Measurements from ENCODE around the gene KRT76.

KRT76 gene

DNA sequence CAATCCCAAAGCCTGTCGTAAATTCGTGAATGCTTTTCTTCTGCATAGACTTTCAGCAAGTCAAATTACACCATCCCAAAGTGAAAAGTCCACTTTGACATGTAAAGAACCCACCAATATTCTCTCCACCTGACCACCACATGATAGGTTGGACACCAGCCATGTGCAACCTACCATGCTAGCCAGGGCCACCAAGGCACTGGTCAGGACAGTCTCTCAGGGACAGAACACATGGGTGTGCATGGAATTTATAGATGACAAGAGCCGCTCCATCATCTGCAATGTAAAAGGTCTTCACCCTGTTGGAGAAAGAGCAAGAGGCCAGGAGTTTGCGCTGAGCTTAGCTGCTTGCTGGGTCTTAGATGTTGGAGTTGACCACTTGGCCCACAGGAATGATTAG is 5.4 kb upstream of the KRT76 start:
- peaks cover 90% of the 10 kb centered on the region for H3K27me3 ChIP-seq (ENCODE audit: insufficient read depth, low read depth, severe bottlenecking)
- H3K27ac ChIP-seq, result no peak overlapping the region

DNA sequence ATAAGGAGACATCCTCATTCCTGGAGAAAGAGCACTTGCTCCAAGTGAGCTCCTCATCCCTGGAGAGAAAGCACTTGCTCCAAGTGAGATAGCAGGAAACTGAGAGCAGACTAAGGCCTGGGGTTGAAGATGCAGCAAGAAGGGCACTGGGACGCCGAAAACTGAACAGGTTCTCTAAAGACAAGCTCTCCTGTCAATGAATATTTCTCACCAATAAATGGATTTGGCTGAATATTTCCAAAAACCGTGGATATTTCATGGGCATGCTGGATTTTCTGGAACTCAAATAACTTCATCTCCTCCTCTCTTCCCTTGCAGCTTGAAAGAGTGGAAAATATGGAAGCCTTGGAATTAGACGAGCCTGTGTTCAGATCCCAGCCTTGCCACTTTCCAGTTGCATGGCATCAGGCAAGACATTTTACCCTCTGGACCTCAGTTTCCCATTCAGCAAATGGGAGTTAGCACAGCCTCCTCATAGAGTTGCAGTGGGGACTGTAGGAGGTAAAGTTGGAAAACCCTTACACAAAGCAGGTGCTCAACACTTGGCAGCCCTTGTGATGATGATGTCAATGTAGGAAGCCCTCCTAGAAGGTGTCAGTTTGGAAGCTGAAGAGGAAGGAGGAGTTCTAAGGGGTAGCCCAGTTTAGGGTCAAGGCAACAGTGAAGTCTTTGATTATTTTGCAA is 4.4 kb upstream of the KRT76 start:
- no peak for DNase-seq
- Histone ChIP-seq H3K9me3 (ENCODE audit: severe bottlenecking) (no peaks in the 10 kb centered on the region), H3K36me3 (no peaks in the 10 kb centered on the region), H3K27ac (no peak overlapping the region), H3K4me3 (ENCODE audit: low read depth, low read length) (no peak overlapping the region), H3K27me3 (ENCODE audit: insufficient read depth, low read depth, severe bottlenecking) (peaks cover 88% of the 10 kb centered on the region)
- TF ChIP-seq CTCF (IDR thresholded peaks at IDR 0.05; ENCODE audit: low read depth, low read length), result no peak

More for the DNA sequence above, 5.4 kb upstream of the KRT76 start:
- no peak for DNase-seq
- H3K9me3 ChIP-seq (ENCODE audit: severe bottlenecking), result no peaks in the 10 kb centered on the region
- no peak for TF ChIP-seq CTCF (IDR thresholded peaks at IDR 0.05; ENCODE audit: low read depth, low read length)
- H3K36me3 ChIP-seq, result no peaks in the 10 kb centered on the region
- H3K4me3 ChIP-seq (ENCODE audit: low read depth, low read length), result no peak overlapping the region

DNA sequence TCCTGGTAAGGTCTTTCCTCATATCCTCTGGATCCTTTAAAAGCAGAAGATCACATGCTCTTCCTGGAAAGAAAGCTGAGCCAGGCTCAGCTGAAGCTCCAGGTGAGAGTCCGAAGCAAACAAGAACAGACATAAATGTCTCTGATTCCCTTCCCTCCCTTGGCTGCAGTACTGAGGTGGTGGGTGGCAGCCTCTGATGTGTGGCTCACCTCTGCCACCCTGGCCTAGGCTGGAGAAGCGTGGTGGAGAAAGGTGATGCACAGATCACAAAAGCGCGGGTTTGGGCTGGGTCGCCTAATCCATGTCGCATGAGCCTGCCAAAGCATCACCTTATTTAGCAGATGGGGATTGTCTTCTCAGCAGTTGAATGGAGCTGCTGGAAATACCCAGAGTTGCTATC is 2.8 kb upstream of the KRT76 start:
- Histone ChIP-seq H3K9me3 (ENCODE audit: severe bottlenecking) (no peaks in the 10 kb centered on the region), H3K4me3 (ENCODE audit: low read depth, low read length) (no peak overlapping the region), H3K27ac (no peak overlapping the region), H3K27me3 (ENCODE audit: insufficient read depth, low read depth, severe bottlenecking) (peaks cover 89% of the 10 kb centered on the region), H3K36me3 (no peaks in the 10 kb centered on the region)
- DNase-seq, result no peak
- no peak for TF ChIP-seq CTCF (IDR thresholded peaks at IDR 0.05; ENCODE audit: low read depth, low read length)

DNA sequence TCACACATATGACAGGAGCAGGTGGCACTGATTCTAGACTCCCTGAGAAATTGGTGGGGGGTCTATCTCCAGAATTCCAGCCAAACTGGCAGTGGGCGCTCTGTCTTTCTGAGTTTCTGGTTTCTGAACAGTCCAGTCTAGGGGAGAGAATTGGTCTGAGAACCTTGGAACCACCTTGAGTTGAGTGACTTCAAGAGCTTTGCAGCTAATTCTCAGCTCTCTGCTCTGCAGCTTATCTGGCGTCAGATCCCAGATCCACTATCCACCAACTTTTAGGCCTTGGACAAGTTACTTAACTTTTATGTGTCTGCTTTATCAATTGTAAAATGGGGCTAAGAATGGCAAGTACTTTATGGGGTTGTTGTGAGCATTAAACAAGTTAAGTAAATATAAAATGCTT is 1.7 kb upstream of the KRT76 start:
- no peaks in the 10 kb centered on the region for H3K9me3 ChIP-seq (ENCODE audit: severe bottlenecking)
- no peak for TF ChIP-seq CTCF (IDR thresholded peaks at IDR 0.05; ENCODE audit: low read depth, low read length)
- no peaks in the 10 kb centered on the region for H3K36me3 ChIP-seq
- H3K4me3 ChIP-seq (ENCODE audit: low read depth, low read length), result no peak overlapping the region
- H3K27ac ChIP-seq, result no peak overlapping the region
- DNase-seq, result no peak
- H3K27me3 ChIP-seq (ENCODE audit: insufficient read depth, low read depth, severe bottlenecking), result peaks cover 91% of the 10 kb centered on the region

GRCh38 chr12:52777566-52777965 is 421 bp upstream of the KRT76 start:
- no peak for DNase-seq
- Histone ChIP-seq H3K36me3 (no peaks in the 10 kb centered on the region), H3K27ac (no peak overlapping the region), H3K27me3 (ENCODE audit: insufficient read depth, low read depth, severe bottlenecking) (peaks cover 93% of the 10 kb centered on the region), H3K9me3 (ENCODE audit: severe bottlenecking) (no peaks in the 10 kb centered on the region), H3K4me3 (ENCODE audit: low read depth, low read length) (no peak overlapping the region)
- no peak for TF ChIP-seq CTCF (IDR thresholded peaks at IDR 0.05; ENCODE audit: low read depth, low read length)

GRCh38 chr12:52776435-52776834 is 710 bp downstream of the KRT76 start:
- no peaks in the 10 kb centered on the region for H3K9me3 ChIP-seq (ENCODE audit: severe bottlenecking)
- no peak for DNase-seq
- H3K36me3 ChIP-seq, result no peaks in the 10 kb centered on the region
- no peak overlapping the region for H3K27ac ChIP-seq
- H3K27me3 ChIP-seq (ENCODE audit: insufficient read depth, low read depth, severe bottlenecking), result peaks cover 93% of the 10 kb centered on the region
- TF ChIP-seq CTCF (IDR thresholded peaks at IDR 0.05; ENCODE audit: low read depth, low read length), result no peak
- H3K4me3 ChIP-seq (ENCODE audit: low read depth, low read length), result no peak overlapping the region
